ENCODE data around the gene CSNK1G1. TPM values are rescaled to one million over a fixed set of nuclear protein-coding genes. Genes with fewer than 3 reads are reported as not detected.
A peak's percentile ranks its signal among the peaks of the same experiment; 100 is the strongest.

CSNK1G1 gene
- total and polyA plus RNA-seq, 2 of the 4 experiments (the other 2 are of a cell fraction): 7.4 to 29.4 TPM

DNA sequence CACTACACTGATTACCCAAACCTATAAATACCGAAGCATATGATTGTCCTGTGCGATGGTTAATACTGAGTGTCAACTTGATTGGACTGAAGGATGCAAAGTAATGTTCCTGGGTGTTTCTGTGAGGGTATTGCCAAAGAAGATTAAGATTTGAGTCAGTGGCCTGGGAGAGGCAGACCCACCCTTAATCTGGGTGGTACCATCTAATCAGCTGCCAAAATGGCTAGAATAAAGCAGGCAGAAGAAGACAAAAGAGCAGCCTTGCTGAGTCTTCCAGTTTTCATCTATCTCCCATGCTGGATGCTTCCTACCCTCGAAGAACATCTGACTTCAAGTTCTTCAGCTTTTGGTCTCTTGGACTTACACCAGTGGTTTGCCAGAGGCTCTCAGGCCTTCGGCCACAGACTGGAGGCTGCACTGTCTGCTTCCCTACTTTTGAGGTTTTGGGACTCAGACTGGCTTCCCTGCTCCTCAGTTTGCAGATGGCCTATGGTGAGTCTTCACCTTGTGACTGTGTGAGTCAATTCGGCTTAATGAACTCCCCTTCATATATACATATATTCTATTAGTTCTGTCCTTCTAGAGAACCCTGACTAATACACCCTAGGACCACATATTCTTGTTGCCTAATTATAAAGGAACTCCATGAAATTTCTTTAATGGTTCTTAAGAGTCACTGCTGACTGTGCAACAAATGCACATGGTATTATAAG is 31.7 kb downstream of the CSNK1G1 start:
- intact Hi-C loops (cut with micrococcal nuclease): no loop called here
- Histone ChIP-seq H2AK9ac (replicated peaks; ENCODE audit: low read depth, low read length, poor library complexity) (no peak overlapping the region), H3K4ac (ENCODE audit: low read depth, low read length) (no peak overlapping the region), H3K9me1 (ENCODE audit: insufficient read depth, low read length) (peaks cover 5% of the 10 kb centered on the region; the same call in 1 of the 2 replicates), H4K20me1 (ENCODE audit: insufficient read depth, low read length) (peaks cover 14% of the 10 kb centered on the region; the same call in 1 of the 2 replicates), H2AFZ (replicated peaks; ENCODE audit: low read length, poor library complexity) (no peak overlapping the region), H3K56ac (ENCODE audit: extremely low read depth, insufficient read depth, low read length) (no peak overlapping the region), H2BK20ac (ENCODE audit: low read depth, low read length) (no peak overlapping the region), H3K14ac (replicated peaks; ENCODE audit: low read depth, low read length) (no peak overlapping the region), H4K8ac (ENCODE audit: low read depth in 2 of 2, low read length in 2 of 2) (no peak overlapping the region), H3K9me3 (ENCODE audit: control insufficient read depth, insufficient read depth, low read length) (no peaks in the 10 kb centered on the region), H3K79me1 (ENCODE audit: low read depth in 1 of 2, low read length in 2 of 2) (peaks cover 7 to 41% of the 10 kb centered on the region in 2 experiments), H3K9ac (ENCODE audit: low read depth, low read length) (no peak overlapping the region), H3K23ac (ENCODE audit: low read depth, low read length) (no peak overlapping the region), H4K91ac (ENCODE audit: insufficient read depth, low read depth, low read length) (no peak overlapping the region), H4K5ac (ENCODE audit: low read depth, low read length) (no peak overlapping the region), H2BK5ac (ENCODE audit: low read depth, low read length, poor library complexity, severe bottlenecking) (no peak overlapping the region), H3K27me3 (ENCODE audit: control insufficient read depth, insufficient read depth, low read length) (no peaks in the 10 kb centered on the region), H3K36me3 (ENCODE audit: control insufficient read depth, insufficient read depth, low read length) (no peaks in the 10 kb centered on the region), H3K18ac (ENCODE audit: low read depth, low read length) (no peak overlapping the region), H3K27ac (ENCODE audit: insufficient read depth, low read length) (no peak overlapping the region), H2BK15ac (ENCODE audit: low read depth, low read length) (no peak overlapping the region), H3K4me3 (ENCODE audit: insufficient read depth, low read depth, low read length) (no peak overlapping the region), H2BK120ac (ENCODE audit: low read depth, low read length) (no peak overlapping the region), H3K4me2 (ENCODE audit: low read depth, low read length) (no peak overlapping the region), H3K4me1 (ENCODE audit: control insufficient read depth, insufficient read depth, low read length) (no peaks in the 10 kb centered on the region), H2AK5ac (ENCODE audit: low read depth, low read length) (no peak overlapping the region; the same call in 1 of the 2 replicates)
- ChIA-PET CTCF (no interaction called here), POLR2A (ENCODE audit: unreplicated experiment) (no interaction called here)
- ATAC-seq (ENCODE audit: low read depth) (no peak), DNase-seq (peak; percentile 73)
- BruUV-seq (replicated peaks): no TSS peak
- TF ChIP-seq MAFK (IDR thresholded peaks at IDR 0.05; ENCODE audit: low read depth, low read length) (peak; percentile 54; the same call in 1 of the 2 replicates), CEBPB (IDR thresholded peaks at IDR 0.05; ENCODE audit: low read depth, low read length) (no peak)
- 82% methylated on average over 2 of the region's 5 CpGs; no CpG with 5 or more reads in 1 of the 2 experiments for WGBS, 2 experiments (ENCODE audit: extremely low coverage in 2 of 2, insufficient read length in 1 of 2)
- dilution Hi-C loops (cut with HindIII; ENCODE audit: low sequenced_read_pairs, unreplicated experiment): no loop called here
- in situ Hi-C loops (cut with MboI; ENCODE audit: low sequenced_read_pairs): no loop called here
